Transverse colon (tissue), 4 donors: ENCODE results near the gene SLC4A2.

ENCODE experiments used
- EP300 ChIP-seq: sonication (generic); formaldehyde crosslinking; IDR thresholded peaks from one replicate; pipeline ENCODE4 v1.6.1; 2017; ENCODE audit warnings: antibody characterized with exemption, low read depth
- POLR2A ChIP-seq: fragments of 450-650 bp; IDR thresholded peaks from one replicate; pipeline ENCODE4 v1.6.1; 2016; ENCODE audit warnings: antibody characterized with exemption, mild to moderate bottlenecking, moderate library complexity
- POLR2AphosphoS5 ChIP-seq, 3 donors: sonication (generic); formaldehyde crosslinking; IDR thresholded peaks; one replicate each; pipeline ENCODE4 v1.6.1; 2016; ENCODE audit warnings: antibody characterized with exemption in 3 of 3
- TF ChIP-seq, protein P1 (sequence below), 5 experiments: fragments of 200-600 bp in 3 of 5; fragments of 450-650 bp in 2 of 5; sonication (generic) in 3 of 5; IDR thresholded peaks; 1 replicate in 2 of 5; 2 replicates in 3 of 5; pipeline ENCODE4 v1.5.1; 2016 to 2017; ENCODE audit warnings: antibody characterized with exemption in 5 of 5, inconsistent platforms in 3 of 5, mild to moderate bottlenecking in 2 of 5, moderate library complexity in 1 of 5

DNA sequence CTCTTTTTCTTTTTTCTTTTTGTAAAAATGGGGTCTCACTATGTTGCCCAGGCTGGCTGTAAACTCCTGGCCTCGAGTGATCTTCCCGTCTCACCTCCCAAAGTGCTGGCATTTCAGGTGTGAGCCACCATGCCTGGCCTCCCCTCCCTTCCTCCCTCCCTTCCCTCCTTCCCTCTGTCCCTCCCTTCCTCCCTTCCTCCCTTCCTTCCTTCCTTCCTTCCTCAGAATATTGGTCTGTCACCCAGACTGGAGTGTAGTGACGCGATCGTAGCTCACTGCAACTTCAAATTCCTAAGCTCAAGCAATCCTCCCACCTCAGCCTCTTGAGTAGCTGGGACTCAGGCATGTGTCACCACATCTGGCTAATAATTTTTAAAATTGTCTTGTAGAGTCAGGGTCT, 35.3 kb downstream of the SLC4A2 start:
- TF ChIP-seq, protein P1, sequence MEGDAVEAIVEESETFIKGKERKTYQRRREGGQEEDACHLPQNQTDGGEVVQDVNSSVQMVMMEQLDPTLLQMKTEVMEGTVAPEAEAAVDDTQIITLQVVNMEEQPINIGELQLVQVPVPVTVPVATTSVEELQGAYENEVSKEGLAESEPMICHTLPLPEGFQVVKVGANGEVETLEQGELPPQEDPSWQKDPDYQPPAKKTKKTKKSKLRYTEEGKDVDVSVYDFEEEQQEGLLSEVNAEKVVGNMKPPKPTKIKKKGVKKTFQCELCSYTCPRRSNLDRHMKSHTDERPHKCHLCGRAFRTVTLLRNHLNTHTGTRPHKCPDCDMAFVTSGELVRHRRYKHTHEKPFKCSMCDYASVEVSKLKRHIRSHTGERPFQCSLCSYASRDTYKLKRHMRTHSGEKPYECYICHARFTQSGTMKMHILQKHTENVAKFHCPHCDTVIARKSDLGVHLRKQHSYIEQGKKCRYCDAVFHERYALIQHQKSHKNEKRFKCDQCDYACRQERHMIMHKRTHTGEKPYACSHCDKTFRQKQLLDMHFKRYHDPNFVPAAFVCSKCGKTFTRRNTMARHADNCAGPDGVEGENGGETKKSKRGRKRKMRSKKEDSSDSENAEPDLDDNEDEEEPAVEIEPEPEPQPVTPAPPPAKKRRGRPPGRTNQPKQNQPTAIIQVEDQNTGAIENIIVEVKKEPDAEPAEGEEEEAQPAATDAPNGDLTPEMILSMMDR (IDR thresholded peaks at IDR 0.05): no peak
- TF ChIP-seq POLR2A (no peak), POLR2AphosphoS5 (IDR thresholded peaks at IDR 0.05) (no peak), EP300 (no peak)
